Panc1 (cell line): ENCODE data around the gene IPO13.

Experiments
- CTCF ChIP-seq: fragments of 450-650 bp; IDR thresholded peaks from 2 replicates; pipeline ENCODE4 v1.5.1; 2017; ENCODE audit warnings: mild to moderate bottlenecking
- POLR2AphosphoS5 ChIP-seq: IDR thresholded peaks from 2 replicates; pipeline ENCODE4 v1.6.1; 2012; ENCODE audit warnings: mild to moderate bottlenecking, low read depth, low read length, moderate library complexity

GRCh38 chr1:43932786-43933385 lies 13.9 kb upstream of the IPO13 start:
- TF ChIP-seq CTCF: no peak
- TF ChIP-seq POLR2AphosphoS5: no peak
